Anterior cingulate cortex (tissue), 58 donors: ENCODE results near the gene GPATCH1.
A peak's percentile ranks its signal among the peaks of the same experiment; 100 is the strongest.

Experiments used
- DNase-seq, 58 donors: peaks; one replicate each; lab custom pipeline; 2025; lab: John Stamatoyannopoulos, UW

Gene GPATCH1

DNA sequence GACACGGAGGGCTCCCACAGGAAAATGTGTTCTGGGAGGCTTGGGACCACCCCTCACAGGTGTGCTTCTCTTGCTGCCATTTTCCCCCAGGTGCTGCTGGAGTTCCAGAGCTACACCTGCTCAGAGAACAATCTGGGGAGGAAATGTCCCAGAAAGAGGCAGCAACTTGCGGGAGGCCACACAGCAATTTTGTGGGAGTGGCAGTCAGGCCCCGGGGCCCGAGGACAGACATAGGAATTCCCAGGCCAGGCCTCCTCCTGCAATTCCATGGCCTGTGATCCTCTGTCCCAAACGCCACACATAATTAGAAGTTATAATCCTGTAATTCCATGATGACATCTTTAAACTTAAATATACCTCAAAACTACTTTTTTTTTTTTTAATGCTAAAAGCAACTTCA, 18.1 kb upstream of the GPATCH1 start:
- no peak for DNase-seq

DNA sequence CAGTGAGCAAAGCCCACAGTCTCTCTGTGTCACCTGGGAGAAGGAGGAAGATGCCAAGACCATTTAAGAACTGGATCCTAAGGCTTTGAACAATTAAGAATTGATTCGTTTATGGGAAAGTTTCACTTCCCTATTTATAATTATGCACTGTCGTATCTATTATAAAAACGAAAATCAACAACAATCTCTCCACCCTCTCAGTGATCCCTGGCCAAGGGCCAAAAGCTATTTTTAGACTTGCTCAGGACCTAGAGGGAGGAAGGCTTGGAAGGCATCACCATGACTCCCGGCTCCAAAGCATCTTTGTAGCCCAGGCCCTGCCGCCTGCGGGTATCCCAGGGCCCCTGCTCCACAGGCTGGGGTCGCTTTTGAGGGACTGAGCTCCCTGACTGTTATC, 17.6 kb upstream of the GPATCH1 start:
- peak in 8 of 58 donors; percentile 5 to 35 (median 18) for DNase-seq

- DNase-seq: peak in 6 of 58 donors; percentile 4 to 35 (median 12)
Measured at GRCh38 chr19:33063753-33064457, 17.1 kb upstream of the GPATCH1 start.

DNA sequence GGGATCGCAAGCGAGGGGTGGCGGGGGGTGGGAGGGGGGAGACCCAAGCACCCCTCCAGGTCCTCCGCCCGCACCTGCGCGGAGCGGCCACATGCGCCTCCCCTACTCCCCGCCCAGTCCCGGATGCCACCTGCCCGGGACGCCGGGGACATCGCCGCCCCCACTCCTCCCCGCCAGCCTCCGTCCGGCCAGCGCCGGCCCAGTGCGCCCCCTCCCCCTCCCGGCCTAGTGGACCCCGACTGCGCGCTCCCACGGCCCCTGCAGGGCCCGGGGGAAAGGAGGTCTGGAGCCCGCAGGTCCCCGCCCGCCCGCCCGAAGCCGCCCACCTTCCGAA, 16.6 kb upstream of the GPATCH1 start:
- DNase-seq: peak in 1 of 58 donors; percentile 23

DNA sequence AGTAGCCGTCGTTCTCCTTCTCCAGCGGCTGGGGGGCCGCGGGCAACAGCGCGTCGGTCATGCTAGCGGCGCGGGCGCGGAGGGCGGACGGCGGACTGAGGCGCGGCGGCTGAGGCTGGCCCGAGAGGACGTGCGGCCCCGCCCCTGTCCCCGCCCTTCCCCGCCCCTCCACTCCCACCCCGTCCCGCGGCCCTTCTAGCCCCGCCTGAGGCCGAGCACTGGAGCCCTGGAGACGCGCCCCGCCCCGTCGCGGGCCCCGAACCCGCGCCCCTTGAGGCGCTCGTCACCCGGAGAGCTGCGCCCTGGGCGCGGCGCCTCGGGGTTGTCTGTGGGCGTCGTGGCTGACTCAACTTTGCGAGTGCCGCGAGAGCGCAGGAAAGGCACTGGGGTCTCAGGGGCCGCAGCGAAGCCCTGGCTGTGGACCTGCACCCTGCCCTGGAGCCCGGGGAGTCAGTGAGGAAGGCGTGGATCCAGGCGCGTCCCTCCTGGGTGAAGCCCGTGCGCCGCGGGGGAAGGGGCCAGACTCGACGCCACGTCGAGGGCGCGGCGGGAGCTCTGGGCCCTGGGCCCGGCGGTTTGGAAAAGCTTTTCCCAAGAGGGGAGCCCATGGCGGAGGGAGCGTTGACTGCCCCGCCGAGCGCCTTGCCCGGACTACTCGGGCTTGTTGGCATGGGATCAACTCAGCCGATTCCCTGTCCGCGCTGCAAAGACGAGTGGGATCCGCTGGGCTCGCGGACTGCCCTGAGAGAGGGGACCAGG, 16.0 kb upstream of the GPATCH1 start, which contains the start of gene RHPN2:
Gene RHPN2 (minus strand): TSS at position 97 of the 759 bp plus-strand sequence. CDS start 36 bp downstream, at position 61.
- DNase-seq: peak in 23 of 58 donors; percentile 5 to 52 (median 21)

DNA sequence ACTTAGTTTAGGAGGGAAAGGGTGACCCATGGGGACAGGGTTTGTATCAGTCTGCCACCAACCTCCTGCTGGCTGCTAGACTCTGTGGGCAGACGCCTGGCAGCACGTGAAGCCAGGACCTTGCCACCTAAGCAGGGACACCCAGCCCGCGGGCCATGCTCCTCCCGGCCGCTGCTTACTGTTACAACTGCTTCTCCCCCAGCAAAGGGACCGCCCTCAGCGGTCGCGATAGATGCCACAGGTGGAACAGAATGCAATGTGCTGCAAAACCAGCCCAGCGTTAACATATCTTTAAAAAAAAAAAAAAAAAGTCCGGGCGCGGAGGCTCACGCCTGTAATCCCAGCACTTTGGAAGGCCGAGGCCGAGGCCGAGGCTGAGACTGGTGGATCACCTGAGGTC, 14.4 kb upstream of the GPATCH1 start:
- no peak for DNase-seq

DNA sequence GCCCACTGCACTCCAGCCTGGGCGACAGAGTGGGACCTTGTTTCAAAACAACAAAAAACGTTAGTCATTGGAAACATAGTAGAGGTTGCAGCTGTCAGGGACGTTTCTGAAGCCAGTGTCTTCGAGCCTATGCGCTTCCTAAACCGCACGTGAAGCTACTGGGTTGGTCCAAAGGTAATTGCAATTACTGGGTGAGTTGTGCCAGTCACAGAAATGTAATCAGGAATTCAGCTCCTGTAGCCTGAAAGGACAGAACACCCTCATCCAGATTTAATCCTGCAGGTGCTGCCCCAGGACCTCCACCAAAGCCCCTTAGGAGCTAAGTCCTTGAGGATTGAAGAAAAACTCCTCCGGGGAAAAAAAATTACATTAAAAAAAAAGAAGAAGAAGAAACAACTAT, 13.9 kb upstream of the GPATCH1 start:
- no peak for DNase-seq

DNA sequence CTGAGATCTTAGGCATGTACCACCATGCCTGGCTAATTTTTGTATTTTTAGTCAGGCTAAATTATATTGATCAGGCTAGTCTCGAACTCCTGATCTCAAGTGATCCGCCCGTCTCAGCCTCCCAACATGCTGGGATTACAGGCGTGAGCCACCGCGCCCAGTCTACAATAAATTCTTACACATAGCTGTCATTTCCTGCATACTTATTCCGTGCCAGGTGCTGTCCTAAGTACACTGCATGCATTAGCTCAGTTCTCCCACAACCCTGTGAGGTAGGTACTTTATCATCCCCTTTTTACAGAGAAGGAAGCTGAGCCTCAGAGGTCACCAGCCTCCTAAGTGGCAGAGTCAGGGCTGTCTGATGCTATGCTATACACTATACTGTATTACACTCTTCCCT, 9.1 kb upstream of the GPATCH1 start:
- no peak for DNase-seq

DNA sequence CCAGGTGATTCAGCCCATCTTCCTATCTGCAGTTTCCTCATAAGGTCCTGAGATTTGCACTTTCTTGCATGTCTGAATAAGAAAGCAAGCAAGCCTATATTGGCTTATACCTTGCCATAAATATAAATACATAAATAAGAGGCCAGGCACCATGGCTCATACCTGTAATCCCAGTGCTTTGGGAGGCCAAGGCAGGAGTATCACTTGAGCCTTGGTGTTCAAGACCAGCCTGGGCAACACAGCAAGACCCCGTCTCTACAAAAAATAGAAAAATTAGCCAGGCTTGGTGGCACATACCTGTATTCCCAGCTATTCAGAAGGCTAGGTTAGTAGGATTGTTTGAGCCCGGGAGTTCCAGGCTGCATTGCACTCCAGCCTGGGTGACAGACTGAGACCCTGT, 5.5 kb upstream of the GPATCH1 start:
- DNase-seq: no peak

- no peak for DNase-seq
Measured at GRCh38 chr19:33085570-33086128, 4.7 kb downstream of the GPATCH1 start.

- no peak for DNase-seq
Measured at GRCh38 chr19:33086955-33087354, 6.0 kb downstream of the GPATCH1 start.

- no peak for DNase-seq
Measured at GRCh38 chr19:33089010-33089409, 8.0 kb downstream of the GPATCH1 start.

DNA sequence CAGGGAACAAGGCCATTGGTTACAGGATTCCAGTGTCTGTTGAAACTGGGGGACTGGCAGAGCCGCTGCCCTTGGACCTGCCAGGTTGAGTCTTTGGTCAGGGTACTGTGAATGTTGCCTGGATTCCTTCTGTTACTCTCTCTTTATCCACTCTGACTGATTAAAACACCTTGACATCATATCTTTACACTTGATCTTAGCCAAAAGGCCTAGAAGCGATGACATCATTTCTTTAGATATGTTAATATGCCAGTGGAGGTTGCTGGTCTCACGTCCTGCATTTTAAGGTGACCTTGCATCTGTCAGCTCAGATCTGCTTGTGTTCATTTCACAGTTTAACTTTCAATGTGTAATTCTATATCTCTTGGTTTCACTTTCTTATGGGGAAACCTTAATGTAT, 9.2 kb downstream of the GPATCH1 start:
- no peak for DNase-seq

DNA sequence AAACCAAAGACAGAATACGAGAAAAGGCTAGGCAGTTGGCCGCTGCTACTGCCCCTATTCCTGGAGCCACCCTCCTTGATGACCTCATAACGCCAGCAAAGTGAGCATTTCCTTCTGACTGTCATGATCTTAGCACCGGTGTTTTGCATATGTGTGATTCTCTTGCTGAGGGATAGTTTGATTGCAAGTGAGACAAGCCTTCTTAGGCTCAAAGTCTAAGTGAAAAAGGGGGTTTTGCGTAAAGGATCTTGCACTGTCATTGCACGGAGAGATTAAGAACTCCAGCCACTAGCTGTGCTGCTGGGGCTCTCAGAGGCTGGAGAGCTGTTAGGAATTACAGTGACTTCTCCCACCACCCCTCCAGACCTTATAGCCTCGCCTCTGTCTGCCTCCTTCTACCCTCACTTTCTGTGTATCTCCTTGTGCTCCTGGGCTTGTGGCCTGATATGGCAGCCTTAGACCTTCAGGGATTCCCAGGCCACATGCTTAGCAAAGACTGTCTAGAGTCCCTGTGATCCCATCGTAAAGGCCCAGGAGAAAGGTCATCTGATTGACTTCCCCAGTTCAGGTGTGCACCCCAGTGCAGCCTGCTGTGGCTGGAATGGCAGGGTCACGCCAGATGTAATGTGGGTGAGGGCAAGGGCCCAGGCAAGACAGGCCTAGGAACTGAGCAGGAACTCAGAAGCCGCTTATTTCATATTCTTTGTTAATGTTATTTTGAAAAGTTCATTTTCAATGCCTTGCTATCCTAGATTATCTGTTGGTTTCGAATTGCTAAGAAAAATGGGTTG, 12.6 kb downstream of the GPATCH1 start:
- no peak for DNase-seq

DNA sequence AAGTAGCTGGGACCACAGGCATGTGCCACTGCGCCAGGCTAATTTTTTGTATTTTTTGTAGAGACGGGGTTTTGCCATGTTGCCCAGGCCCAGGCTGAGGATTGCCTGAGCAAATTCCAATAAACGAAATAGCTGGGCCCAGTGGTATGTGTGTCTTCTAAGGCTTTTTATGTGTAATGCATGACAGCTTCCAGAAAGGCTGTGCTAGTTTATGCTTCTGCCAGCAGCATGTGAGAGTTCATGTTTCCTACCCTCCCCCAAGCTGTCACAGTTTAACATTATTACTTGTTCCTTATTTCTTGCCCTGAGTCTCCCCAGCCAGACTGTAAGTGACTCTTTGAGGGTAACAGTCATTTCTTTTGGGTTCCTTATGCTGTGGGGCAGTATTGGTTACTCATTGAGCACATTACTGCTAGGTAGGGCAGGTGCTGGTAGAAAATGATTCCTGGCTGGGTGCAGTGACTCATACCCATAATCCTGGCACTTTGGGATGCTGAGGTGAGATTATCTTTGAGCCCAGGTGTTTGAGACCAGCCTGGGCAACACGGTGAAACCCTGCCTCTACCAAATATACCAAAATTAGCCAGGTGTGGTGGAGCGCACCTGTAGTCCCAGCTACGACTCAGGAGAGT, 13.6 kb downstream of the GPATCH1 start:
- no peak for DNase-seq

DNA sequence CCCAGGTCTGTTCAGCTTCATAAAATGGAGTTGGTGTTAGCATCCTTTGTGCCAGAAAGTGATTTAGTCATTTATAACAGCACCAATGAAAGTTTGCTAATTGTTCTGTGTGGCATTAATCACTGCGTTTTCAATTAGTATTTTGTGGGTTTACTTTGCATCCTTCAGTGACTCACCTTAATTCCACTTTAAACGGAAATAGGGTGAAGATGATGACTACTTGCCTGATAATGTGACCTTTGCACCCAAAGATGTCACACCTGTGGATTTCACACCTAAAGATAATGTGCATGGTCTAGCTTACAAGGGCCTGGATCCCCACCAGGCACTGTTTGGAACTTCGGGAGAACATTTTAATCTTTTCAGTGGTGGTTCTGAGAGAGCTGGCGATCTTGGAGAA, 15.0 kb downstream of the GPATCH1 start:
- no peak for DNase-seq

DNA sequence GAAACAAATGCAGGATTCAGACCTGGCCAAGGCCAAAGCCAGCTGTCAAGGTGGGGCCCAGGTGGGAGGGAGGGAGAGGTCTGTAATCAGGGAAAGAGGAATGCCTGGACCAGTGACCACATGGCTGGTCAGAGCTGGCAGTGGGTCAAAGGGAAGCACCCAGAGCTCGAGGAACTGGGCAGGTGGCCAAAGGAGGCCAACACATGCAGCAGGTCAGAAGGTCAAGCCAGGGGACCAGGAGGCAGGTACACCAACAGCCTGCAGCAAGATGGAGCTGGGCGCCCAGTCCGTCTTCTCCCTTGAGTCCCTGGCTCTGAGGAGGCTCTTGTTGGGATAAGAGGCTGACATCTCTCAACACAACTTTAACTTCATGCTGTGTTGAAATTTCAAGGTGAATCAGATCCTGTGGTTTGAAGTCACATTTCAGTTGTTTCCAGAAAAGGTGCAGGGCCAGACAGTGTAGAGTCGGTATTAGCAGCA, 17.1 kb downstream of the GPATCH1 start:
- DNase-seq: peak in 1 of 58 donors; percentile 1

DNA sequence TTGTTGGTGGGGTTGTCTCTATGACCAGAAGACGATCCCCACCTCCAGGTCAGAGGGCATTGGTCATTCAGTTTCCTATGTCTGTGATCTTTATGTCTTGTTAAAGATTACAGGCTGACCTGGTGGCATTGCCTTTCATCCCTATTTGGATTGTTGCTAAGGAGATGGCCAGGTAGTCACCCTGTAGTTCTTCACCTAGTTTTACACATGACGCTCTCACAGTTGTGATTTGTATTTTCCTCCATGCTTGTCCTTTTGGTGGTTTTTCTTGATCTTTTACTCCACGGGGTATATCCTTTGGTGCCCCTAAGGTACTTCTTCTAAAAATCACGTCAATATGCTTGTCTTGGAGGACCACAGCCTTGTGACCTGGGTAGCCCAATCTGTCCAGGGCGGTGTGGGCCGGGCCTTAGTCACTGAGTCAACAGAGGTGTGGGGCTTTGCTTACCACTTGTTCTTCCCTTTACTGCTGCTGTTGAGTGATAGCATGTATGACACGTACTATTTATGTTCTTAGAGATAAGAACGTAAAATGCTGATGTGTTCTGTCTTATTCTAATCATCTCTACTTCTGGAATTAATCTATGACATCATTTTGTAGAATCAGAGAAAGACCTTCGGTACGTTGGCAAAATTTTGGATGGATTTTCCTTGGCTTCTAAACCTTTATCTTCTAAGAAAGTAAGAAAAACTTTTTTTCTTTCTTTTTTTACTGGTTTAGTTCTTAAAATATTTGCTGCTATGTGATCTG, 20.1 kb downstream of the GPATCH1 start:
- DNase-seq: no peak

DNA sequence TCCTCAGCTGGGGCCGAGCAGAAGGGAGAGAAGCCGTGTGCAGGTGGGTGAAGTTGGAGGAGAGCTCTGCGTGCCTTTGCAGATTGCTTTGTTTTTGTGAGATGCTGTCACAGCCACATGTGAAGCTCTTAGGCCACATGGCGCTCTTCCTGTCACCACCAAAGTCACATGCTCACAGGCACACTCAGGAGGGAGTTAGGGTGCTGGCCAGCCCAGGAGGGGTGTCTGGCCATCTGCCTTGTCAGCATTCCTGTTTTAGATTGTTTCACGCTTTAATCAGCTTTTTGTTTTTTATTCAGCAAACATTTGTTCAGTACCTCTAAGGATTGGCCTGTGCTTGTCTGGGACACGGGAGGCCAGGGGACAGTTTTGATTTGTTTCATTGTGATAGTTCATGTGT, 21.9 kb downstream of the GPATCH1 start:
- no peak for DNase-seq

GRCh38 chr19:33108161-33108560, 27.2 kb downstream of the GPATCH1 start:
- DNase-seq: no peak
